ENCODE data around the gene SH3PXD2A.

The SH3PXD2A gene

DNA sequence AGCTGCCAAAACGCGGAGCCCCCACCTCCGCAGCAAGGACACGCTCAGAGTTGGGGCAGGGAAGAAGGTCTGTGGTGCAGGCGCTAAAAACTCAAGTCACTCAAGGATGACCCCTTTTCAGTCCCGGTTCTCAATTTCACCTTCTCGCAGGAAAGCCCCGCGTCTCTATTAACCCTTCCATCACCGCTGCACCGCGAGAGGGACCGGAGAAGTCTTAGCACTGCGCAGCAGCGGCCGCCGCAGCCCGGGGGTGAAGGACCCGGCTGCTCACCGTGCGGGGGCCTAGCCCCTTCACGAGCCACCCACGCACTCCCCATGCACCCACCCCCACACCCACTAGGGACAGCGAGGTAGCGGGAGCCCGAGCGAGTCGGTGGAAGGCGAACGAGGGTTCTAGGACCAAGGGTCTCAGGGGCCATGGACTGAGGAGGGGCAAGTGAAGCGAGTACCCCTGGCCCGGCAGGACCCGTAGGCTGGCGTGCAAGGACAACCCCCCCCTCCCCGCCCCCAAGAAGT is 162.9 kb downstream of the SH3PXD2A start:
- no peak for DNase-seq (ENCODE audit: low read depth in 3 of 3, low spot score in 1 of 3)

DNA sequence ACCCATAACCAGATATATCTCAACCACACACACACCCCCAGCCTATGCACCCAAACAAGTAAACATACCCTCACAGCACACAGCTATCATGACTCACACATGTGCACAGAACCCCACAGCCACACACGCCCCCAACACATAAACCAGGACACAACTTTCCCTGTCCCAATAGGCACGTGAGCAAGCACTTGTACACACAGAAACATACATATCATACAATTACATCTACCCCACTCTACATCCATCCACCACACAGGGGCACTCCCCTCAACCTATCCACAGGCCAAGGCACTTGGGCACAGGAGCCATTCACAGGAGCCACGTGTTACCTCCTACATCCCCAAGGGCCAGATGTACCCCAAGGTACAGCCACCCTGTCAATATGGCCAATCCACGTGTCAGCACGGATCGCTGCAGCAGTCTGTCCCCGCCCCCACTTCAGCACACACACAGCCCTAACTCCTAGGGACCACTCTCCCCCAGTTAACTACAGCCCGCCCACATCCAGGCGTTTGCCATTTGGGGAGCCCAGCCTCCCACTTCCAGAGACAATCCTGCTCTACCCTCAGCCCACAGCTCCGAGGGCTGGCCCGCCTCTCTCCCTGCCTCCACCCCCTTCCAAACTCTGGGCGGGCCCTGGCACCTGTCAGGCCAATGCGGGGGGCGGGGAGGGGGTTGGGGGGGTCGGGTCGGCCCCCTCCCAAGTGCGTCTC is 163.5 kb downstream of the SH3PXD2A start:
- no peak for DNase-seq (ENCODE audit: low read depth in 3 of 3, low spot score in 1 of 3)

GRCh38 chr10:103691267-103691666 is 164.1 kb downstream of the SH3PXD2A start:
- no peak for DNase-seq (ENCODE audit: low read depth in 3 of 3, low spot score in 1 of 3)

GRCh38 chr10:103690281-103690680 is 165.1 kb downstream of the SH3PXD2A start:
- no peak for DNase-seq (ENCODE audit: low read depth in 3 of 3, low spot score in 1 of 3)

DNA sequence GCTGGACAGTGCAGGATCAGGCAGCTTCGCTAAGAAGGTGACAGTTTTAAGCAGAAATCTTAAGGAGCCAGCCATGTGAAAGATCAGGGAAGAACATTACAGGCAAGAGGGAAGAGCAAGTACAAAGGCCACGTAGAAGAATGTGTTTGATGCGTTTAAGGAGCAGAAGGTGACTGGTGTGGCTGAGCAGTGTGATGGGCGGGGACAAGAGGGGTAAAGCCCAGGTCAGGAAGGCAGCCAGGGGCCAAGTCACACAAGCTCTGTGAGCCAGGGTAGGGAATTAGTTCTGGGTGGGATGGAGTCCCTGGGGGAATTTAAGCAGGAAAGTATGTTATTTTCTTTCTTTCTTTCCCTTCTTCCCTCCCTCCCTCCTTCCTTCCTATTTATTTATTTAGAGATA is 166.9 kb downstream of the SH3PXD2A start:
- no peak for DNase-seq (ENCODE audit: low read depth in 3 of 3, low spot score in 1 of 3)

- DNase-seq (ENCODE audit: low read depth in 3 of 3, low spot score in 1 of 3) = no peak
Observed at GRCh38 chr10:103687718-103688117, 167.7 kb downstream of the SH3PXD2A start.

DNA sequence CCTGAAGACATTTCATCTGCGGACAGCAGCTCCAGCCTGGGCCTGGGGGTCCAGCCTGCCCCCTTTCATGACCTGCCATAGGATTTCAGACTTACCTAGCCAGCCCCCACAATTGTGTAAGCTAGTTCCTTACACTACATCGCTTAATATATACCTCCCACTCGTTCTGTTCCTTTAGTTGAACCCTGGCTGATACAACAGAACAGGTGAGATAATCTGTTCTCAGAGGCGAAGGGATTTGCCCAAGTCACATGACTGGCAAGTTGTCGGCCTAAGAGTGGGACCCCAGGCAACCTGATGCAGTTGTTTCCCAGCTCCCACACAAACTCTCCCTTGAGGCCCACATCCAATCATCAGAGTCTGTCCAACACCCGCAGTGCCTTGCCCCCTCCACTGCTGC is 168.2 kb downstream of the SH3PXD2A start:
- DNase-seq (ENCODE audit: low read depth in 3 of 3, low spot score in 1 of 3) = no peak

- DNase-seq (ENCODE audit: low read depth in 3 of 3, low spot score in 1 of 3) = peak; percentile 49 to 77 (median 59)
Observed at GRCh38 chr10:103685880-103686669, 169.3 kb downstream of the SH3PXD2A start.

DNA sequence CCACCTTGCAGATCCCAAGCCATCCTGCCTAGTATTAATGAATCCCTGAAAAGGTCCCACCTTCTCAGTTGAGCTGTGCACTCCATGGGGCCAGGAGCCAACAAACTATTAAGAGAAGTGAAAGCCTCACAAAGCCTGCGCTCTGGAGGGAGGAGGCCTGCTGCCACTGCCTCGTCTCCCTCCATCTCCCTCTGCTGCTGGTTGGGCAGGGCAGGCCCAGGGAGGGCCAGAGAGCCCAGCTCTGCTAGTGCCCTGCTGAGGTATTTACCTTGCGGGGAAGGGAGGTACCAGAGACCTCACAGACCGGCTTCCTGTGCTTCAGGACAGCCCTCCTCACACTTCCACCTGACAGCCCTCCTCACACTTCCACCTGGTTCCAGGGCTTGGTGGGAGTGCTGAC is 171.5 kb downstream of the SH3PXD2A start:
- no peak for DNase-seq (ENCODE audit: low read depth in 3 of 3, low spot score in 1 of 3)

- no peak for DNase-seq (ENCODE audit: low read depth in 3 of 3, low spot score in 1 of 3)
Observed at GRCh38 chr10:103682631-103683030, 172.7 kb downstream of the SH3PXD2A start.

GRCh38 chr10:103681617-103682399 is 173.6 kb downstream of the SH3PXD2A start:
- no peak for DNase-seq (ENCODE audit: low read depth in 3 of 3, low spot score in 1 of 3)

GRCh38 chr10:103680869-103681236 is 174.5 kb downstream of the SH3PXD2A start:
- no peak for DNase-seq (ENCODE audit: low read depth in 3 of 3, low spot score in 1 of 3)

DNA sequence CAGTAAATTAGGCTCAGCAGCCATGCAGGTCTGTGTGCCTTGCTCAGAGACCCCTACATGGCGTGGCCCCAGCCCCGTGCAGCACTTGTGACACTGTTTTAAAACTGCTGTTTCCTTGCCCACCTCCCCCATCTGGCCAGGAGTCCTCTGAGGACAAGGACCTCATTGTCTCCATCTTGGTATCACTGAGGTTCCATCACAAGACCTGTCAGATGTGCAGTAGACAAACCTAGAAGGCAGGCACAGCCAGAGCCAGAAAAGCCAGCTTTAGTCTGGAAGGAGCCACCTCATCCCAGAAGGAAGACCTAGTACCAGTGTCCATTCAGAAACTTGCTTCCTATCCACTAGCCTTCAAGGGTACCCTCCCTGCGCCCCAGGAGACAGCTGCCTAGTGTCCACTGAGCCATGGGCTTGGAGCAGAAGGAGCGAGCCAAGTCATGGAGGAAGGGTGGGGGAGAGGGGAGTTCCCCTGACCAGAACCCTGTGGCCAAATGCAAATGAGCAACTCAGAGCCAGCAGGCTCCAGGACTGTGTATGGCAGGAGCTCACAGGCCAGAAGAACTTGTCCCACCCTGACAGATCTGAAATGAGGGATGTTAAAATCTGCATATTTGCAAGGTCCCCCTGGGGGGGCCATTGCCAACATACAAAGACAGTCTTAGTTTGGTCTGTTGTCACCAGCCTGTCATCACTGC is 176.1 kb downstream of the SH3PXD2A start:
- DNase-seq (ENCODE audit: low read depth in 3 of 3, low spot score in 1 of 3) = no peak

DNA sequence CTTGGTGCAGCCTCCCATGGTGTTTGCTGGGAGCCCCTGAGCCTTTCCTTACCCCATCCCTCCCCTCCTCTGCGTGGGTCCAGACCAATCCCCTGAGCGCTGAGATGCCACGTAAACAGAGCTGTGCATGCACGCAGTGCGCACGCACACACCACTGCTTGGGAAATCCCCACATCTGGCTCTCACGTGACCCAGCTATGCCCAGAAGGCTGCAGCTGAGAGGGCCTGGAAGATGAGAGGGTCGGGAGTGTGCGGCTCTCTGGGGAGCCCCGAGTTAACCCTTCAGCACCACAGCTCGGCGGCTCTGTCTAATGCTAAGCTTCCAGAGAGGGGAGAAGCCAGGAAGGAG is 177.2 kb downstream of the SH3PXD2A start:
- DNase-seq (ENCODE audit: low read depth in 3 of 3, low spot score in 1 of 3) = peak; percentile 66 to 73 (median 71)

GRCh38 chr10:103677486-103678177 is 177.7 kb downstream of the SH3PXD2A start:
- DNase-seq (ENCODE audit: low read depth in 3 of 3, low spot score in 1 of 3) = no peak

DNA sequence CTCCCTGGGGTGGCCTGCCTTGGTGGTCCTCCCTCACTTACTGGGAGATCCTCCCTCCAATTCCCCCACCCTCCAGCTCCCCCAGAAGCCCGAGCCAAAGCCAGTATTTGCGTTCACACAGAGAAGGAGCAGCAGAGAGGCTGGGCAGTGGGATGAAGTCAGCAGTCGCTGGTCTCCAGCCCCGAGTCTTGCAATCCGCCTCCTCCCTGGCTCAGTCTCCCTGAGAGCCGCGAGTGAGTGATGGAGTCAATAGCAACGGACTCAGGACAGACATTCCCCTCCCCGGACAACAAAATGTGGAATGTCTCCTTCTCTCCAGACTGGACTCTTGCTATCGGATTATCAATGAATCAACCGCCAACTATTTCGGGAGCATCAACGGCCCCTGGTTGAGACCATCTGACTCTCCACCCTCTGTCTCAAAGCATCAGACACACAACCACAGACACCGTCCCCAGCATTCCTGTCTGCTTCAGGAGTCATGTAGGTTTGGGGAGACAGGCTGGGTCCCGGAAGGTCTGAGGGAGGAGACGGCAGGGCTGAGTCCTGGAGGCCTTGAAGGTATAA is 178.4 kb downstream of the SH3PXD2A start:
- DNase-seq (ENCODE audit: low read depth in 3 of 3, low spot score in 1 of 3) = no peak

DNA sequence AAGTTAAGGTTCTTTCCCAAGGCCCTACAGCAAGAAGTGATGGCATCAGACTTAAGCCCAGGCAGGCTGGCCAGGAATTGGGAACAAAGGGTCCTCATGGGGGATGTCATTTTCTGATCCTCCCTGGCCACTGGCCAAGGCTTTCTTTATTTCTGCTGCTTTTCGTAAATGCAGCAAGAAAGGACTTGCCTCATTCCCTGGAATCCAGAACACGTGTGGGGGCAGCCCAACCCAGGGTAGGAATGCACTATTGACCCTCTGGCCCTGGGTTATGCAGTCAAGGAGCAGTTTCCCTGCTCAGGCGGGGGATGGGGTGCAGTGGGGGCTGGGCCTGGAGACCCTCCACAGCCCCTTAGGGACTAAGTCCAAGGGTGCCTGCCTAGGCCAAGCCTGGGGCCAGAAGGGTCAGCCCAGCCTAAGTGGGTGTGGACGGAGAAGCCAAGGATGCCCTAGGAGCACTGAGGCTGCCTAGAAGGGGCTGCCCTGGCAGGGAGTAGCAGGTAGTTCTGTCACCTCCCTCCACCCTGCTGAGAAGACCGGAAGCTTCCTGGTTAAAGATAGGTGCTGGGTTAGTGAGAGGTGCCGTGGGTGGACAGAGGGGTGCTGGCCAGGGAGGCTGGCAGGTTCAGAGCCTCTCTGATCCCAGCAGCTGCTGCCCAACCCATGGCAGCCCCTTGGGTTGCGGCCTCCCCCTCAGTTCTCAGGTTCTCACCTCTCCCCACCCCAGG is 179.2 kb downstream of the SH3PXD2A start:
- no peak for DNase-seq (ENCODE audit: low read depth in 3 of 3, low spot score in 1 of 3)

GRCh38 chr10:103673606-103674005 is 181.8 kb downstream of the SH3PXD2A start:
- DNase-seq (ENCODE audit: low read depth in 3 of 3, low spot score in 1 of 3) = no peak

DNA sequence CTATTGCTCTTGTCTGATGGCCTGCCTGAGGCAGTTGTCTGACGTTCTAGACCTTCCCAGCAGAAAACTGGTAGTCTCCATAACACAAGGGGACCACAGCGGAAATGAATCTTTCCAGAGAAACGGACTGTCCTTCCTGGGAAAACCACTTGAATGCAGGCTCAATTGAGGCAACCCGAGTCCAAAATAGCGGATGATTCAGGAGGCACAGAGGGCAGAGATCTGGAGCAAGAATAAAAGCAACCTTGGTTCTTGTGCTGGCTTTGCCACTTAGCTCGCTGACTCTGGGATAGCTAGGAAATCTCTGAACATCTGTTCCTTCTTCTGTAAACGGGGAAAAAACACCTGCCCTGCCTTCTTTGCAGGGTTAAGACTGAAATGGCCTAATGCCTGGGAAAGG is 183.0 kb downstream of the SH3PXD2A start:
- DNase-seq (ENCODE audit: low read depth in 3 of 3, low spot score in 1 of 3) = no peak
